GM18505 (cell line): Measurements from ENCODE around the gene KLK12.

ENCODE experiments used
- ATAC-seq: cut with Tn5 transposase; IDR thresholded peaks from one replicate; pipeline ENCODE4 v1.9.1; 2021; ENCODE audit not compliant: unreplicated experiment
- POLR2A ChIP-seq: IDR thresholded peaks from 4 replicates; pipeline ENCODE4 v1.6.1; 2011; ENCODE audit warnings: borderline replicate concordance; ENCODE audit not compliant: insufficient read depth, insufficient read length; ENCODE audit errors: extremely low read depth

KLK12 gene, protein sequence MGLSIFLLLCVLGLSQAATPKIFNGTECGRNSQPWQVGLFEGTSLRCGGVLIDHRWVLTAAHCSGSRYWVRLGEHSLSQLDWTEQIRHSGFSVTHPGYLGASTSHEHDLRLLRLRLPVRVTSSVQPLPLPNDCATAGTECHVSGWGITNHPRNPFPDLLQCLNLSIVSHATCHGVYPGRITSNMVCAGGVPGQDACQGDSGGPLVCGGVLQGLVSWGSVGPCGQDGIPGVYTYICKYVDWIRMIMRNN

DNA sequence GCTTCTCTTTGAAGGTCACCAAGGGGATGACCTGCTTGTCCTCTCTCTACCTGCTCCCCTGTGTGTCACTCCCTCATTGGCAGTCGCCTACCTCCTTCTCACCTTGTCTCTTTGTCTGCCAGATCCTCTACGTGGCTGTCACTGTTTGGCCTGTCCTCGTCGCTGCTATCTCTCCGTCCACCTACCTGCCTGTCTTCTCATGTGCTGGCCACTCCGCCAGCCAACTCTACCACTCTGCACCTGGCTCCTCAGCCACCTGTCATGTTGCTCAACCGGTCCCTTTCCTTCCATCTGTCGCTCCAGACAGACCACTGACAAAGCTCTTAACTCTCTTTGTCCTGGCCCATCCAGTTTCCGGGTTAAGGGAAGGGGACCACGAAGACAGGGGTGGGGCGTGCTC lies at the start of gene KLK12:
Gene KLK12 (minus strand): TSS at position 299 of the 400 bp plus-strand sequence. CDS start 381 bp downstream, outside the sequence.
- ATAC-seq: no peak
- no peak for TF ChIP-seq POLR2A

DNA sequence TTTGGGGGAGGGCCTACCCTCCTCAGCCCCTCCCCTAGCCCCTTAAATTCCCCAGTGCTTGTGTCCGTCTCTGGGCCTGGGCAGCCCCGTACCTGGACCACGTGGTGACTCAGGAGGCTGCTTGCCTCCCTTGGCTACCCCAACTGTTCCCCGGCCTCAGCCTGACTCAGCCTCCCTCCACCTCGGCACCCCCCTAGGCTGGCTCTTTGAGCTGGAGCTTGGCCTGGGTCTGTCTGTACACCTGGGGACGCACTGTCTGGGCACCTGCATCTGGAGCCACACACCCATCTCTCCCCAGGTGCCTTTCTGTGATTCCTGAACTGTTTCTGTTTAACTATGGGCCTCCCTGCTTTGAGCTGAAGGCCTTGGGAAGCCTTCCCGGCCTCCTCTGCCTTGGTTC lies 49.7 kb upstream of the KLK12 start:
- no peak for ATAC-seq

DNA sequence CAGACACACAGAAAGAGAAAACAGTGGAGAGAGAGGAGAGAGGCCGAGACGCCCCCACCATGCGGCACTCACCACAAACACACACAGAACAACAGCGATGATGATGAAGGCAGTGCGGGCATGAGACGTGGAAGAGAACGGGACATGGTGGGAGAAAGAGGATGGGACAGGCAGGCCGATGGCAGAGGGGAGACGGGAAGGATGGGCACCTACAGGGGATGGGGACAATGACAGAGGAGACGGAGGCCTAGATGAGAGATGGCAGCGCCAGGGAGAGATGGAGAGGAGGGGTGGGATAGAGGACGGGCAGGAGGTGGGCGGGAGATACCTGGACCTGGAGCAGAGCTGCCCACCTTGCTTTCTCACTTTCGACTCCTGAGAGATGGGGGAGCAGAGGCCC lies 49.0 kb upstream of the KLK12 start:
- no peak for ATAC-seq

More for the DNA sequence above, 49.7 kb upstream of the KLK12 start:
- no peak for TF ChIP-seq POLR2A

DNA sequence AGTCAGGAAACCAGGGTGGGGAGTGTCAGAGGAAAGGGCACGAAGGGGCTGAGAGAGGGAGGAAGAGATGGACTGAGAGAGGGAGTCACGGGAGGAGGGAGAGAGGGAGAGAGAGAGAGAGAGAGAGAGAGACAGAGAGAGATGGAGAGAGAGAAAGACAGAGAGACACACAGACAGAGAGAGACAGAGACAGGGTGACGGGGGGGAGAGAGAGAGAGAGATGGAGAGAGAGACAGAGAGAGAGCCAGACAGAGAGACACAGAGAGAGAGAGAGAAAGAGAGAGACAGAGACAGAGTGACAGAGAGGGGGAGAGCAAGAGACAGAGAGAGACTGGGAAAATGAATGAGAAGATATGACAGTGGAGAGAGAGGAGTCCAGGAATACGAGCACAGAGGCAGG lies 48.4 kb upstream of the KLK12 start:
- ATAC-seq: no peak
- TF ChIP-seq POLR2A: no peak

More for the DNA sequence above, 49.0 kb upstream of the KLK12 start:
- TF ChIP-seq POLR2A: no peak

DNA sequence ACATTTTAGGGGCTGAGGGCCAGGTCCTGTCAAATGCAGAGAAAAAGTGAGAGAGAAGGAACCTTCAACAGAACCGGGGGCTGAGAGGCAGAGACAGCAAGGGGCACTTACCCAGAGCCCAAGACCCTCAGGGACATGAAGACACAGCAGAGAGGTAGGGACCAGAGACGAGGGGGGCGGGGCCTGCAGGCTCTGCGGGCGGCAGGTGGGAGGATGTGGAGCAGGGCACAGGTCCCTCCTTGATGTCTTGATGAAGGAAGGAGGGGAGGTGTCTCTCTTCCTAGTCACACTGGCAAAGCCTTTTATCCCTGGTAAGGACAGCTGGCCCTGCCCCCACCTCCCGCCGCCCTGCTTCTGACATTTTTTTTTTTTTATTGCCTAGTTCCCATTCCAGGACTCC lies 47.8 kb upstream of the KLK12 start, which contains the start of gene KLK14:
Gene KLK14 (minus strand): TSS at position 277 of the 400 bp plus-strand sequence. CDS start 273 bp downstream, at position 4.
- no peak for TF ChIP-seq POLR2A
- no peak for ATAC-seq

DNA sequence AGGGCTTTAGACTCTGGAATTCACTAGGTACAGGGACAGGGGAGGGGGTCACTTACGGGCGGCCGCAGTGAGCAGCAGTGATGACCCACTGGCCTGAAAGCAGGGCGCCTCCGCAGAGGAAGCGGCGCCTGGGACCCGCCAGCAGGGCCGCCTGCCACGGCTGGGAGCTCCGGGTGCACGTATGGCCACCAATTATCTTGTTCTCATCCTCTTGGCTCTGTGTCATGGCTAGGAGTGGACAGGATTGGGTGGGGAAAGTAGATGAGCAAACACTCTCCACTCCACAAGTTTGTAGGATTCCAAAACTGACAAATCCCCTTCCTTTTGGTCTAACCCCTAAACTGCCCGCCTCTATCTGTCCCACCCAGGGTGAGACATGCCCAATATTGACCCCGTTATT lies 46.7 kb upstream of the KLK12 start:
- no peak for ATAC-seq
- no peak for TF ChIP-seq POLR2A

DNA sequence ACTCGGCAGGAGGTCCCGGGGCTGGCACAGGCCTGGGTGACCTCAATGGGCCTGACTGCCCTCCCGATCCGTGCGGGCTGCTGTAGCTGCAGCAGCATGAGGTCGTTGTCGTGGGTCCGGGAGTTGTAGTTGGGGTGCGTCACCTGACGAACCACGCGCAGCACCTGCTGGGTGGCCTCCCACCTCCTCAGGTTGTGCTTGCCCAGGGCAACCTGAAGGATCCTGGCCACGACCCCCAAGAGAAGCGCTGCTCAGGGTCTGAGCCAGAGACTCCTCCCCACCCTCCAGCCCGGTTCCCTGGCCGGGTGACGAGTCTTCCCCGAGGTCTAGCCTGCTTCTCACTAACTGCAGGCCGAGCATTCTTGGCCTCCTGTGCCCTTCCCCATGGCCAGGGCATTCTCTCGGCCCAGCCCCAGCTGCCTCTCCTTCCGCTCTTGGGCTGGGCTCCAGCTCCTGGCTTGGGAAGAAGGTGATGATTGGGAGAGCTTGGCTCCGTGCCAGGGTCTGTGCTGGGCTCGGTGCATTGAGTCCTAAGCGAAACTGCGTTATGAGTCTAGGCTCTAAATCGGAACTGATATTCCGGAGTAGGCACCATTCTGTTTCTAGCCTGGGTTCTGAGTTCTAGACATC lies 44.8 kb upstream of the KLK12 start:
- no peak for ATAC-seq
- no peak for TF ChIP-seq POLR2A

DNA sequence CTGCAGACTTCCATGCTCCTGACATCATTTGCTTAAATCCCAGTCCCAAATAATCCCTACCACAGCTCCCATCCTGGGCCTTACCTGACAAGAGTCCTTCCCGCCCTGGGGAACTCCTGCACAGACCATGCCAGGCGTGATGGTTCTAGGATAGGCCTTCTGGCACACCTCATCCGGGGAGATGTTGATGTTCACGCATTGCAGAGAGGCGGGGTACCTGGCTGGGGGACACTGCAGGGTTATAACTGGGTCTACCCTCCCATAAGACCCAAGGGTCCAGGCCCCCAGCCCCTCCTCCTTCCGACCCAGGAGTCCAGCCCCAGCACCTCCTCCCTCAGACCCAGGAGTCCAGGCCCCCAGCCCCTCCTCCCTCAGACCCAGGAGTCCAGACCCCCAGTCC lies 43.9 kb upstream of the KLK12 start:
- ATAC-seq: no peak
- no peak for TF ChIP-seq POLR2A

DNA sequence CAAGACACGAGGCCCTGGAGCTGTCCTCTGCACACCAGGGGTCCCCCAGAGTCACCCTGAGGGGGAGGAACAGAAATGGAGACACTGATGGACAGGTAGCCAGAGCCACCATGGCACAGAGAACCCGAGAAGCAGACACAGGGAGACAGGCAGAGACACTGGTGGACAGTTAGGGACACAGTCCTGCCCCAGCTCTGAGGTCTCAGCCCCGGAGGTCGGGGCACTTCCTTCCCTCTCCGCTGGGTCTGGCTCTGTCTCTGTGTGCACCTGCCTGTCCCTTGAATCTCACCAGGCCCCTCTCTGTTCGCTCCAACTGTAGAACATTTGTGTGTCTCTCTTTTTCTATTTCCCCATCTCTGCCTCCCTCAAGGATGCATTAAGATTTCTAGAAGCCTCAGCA lies 43.3 kb upstream of the KLK12 start:
- ATAC-seq: no peak
- no peak for TF ChIP-seq POLR2A

DNA sequence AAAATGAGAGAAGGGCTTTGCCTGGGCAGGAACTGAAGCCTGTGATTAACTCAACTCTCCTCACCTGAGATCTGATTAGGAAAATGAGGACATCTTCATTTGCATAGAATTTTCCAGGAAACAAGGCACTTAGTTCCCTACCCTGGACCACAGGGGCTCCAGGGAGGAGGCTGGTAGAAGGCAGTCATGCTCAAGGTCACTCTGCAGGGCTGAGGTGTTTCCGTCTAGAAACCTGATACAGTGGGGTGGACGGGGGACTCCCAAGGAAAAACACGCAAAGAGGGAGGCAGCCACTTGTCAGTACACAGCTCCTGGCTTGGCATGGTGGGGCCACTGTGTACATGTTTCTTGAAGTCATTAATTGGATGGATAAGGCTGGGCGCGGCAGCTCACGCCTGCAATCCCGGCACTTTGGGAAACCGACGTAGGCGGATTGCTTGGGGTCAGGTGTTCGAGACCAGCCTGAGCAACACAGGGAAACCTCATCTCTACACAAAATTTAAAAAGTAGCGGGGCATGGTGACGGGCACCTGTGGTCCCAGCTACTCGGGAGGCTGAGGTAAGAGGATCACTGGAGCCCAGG lies 41.9 kb upstream of the KLK12 start:
- TF ChIP-seq POLR2A: no peak
- ATAC-seq: no peak

DNA sequence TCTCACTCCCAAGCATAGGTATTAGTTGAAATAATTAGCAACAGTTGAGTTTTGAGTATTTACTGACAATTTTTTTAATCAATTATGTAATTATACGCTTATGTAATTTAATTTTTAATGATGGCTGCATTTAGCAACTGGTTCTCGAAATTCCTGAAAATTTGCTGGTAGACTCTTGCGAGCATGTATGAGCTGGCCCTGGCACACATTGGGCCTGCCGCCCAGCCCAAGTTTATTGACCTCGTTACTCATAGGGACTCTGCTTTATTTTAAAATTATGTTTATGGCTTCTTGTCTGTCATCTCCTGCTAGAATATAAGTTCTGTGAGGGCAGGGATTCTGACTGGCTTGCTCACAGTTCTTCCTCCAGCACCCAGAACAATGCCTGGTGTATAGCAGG lies 41.2 kb upstream of the KLK12 start:
- no peak for ATAC-seq
- TF ChIP-seq POLR2A: no peak

DNA sequence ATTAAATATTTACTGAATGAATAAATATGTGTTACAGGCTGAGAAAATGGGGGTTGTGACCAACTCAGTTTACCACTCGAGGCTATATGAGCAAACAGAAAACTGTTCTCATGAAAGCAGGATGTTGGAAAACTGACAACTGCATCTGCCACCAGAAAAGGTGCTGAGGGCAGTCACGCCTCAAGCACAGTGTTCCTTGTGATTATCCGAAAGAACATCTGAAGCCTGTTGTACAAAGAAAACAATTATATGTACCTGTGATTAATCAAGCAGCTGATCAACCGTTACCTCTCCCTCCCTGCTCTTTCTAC lies 36.2 kb upstream of the KLK12 start:
- ATAC-seq: no peak
- no peak for TF ChIP-seq POLR2A

DNA sequence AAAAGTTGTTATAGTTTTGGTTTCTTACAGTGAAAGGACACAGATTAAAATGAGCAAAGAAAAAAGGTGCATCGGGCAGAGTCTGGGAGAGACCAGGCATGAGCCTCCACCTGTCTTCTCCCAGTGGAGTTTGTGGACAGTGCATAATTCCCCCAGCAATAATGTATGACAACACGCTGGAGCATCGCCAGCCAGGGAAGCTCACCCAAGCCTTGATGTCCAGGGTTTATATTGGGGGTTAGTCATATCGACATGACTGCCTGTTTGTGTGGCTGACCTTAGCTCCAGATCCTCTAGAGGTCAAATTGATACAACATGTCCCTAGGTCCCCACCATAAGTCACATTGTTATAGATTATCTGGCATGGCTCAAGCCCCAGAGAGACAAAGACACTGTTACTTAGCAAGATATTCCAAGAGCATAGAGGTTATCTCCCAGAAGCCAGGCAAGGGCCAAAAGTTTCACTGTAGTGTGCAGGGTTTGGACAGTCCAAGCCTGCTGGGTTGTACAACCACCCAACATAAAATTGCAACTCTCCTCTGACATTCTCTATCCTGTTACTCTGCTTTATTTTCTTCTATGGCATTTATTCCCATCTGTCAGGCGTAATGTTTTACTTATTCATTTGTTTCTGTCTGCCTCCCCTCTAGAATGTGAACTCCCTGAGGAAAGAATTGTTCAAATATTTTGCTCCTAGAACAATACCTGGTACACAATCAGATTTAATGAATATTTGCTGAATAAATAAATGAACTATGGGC lies 35.7 kb upstream of the KLK12 start:
- no peak for TF ChIP-seq POLR2A
- no peak for ATAC-seq
